ENCODE measurements around the gene DCANP1.
A peak's percentile ranks its signal among the peaks of the same experiment; 100 is the strongest.

DCANP1 gene

DNA sequence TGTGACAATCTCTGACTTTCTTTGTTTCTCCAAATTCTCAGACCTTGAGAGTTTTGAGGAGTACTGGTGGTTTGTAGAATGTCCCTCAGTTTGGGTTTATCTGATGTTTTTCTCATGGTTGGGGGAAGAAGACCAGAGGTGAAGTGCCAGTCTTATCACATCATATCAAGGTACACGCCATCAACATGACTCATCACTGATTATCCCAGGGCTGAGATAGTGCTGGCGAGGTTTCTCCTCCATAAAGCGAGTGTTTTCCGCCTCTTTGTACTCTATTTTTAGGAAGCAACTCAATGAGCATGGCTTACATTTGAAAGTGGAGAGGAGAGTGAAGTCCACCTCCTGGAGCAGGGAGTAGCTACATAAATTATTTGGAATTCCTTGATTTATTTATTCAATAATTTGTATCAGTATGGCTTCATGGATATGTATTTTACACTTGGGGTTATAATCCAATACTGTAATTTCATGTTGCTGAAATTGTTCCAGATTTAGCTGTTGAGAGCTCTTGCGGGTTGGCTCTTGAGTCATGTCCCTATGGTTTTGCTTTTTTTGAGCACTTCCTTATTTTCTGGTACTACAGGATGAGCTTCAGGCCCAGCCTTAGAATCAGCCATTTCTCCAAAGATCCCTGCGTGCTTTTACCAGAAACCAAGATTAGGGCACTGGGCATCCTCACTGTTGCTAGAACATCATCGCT, 23.9 kb downstream of the DCANP1 start:
- no peak for DNase-seq (ENCODE audit: low read depth)

DNA sequence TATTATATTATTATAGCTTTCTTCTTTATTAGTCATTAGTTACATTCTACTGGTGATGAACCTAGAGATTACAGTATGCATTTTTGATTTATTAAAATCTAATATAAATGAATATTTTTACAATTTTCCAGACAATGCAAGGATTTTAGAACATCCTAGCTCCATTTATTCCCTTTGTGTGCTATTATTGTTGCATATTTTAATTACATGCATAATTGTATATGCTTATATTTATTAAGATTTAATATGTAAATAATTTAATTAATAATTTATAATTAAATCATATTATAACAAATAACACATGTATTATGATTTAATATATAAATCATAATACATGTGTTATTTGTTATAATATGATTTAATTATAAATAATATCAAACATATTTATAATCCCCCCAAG, 24.7 kb downstream of the DCANP1 start:
- DNase-seq (ENCODE audit: low read depth) = no peak

DNA sequence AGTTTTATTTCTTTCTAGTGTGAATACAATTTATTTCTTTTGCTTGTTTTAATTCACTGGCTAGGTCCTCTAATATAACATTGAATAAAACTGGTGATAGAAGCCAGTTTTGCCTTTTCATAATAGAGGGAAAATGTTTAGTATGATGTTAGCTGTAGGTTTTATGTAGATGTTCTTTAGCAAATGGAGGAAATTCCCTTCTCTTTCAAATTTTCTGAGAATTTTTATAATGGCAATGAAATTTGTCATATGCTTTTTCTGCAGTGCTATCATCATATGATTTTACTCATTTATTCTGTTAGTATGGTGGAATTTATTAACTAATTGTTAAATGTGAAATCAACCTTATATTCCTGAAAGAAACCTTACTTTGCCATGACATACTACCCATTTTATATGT, 30.1 kb downstream of the DCANP1 start:
- no peak for DNase-seq (ENCODE audit: low read depth)

DNA sequence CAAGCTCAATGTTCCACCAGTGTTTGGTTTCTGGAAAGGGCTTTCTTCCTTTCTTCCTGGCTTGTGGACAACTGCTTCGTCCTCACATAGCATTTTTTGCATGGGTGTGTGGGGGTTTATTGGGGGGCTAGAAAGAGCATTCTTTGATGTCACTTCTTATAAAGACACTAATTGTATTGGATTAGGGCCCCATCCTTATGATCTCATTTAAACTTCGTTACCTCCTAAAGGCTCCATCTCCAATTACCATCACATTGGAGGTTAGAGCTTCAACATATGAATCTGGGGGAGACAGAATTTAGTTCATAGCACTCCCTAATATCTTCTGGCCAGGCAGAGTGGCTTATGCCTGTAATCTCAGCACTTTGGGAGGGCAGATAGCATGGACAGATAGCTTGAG, 42.1 kb downstream of the DCANP1 start:
- no peak for DNase-seq (ENCODE audit: low read depth)

DNA sequence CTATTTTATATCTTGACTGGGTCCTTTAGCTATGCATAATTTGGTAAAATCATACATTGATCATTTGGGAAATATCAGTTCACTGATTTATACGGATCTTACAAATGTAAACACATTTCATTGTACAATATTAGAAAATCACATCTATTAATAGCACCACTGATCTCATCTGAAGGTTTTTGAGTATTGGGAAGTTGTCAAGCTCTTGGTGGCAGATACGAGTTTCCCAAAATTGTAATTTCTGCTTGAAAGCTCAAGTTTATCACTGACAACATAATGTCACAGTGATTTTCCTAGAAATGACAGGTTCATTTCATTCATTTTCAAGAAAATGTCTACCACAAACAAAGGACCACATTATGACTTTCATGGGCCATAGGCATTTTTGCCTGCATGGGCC, 45.1 kb downstream of the DCANP1 start:
- no peak for DNase-seq (ENCODE audit: low read depth)

DNA sequence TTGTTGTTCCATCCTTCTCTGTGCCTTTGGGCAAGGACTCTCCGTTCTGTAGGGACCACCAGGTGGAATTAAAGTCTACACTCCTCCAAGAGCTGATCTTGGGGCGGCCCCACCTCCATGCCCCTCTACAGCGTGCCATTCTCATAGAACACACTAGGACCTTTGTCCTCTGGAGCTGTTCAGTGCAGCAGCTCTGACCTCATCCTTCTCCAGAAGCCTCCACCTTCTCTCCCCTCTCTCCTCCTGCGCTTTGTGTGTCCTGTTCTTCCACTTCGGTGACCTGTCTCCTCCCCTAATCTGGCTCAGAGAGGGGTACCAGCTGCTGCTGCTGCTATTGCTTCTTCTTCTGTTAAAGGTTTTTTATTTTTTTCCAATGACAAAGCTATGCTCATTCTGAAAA, 46.3 kb downstream of the DCANP1 start:
- no peak for DNase-seq (ENCODE audit: low read depth)

DNA sequence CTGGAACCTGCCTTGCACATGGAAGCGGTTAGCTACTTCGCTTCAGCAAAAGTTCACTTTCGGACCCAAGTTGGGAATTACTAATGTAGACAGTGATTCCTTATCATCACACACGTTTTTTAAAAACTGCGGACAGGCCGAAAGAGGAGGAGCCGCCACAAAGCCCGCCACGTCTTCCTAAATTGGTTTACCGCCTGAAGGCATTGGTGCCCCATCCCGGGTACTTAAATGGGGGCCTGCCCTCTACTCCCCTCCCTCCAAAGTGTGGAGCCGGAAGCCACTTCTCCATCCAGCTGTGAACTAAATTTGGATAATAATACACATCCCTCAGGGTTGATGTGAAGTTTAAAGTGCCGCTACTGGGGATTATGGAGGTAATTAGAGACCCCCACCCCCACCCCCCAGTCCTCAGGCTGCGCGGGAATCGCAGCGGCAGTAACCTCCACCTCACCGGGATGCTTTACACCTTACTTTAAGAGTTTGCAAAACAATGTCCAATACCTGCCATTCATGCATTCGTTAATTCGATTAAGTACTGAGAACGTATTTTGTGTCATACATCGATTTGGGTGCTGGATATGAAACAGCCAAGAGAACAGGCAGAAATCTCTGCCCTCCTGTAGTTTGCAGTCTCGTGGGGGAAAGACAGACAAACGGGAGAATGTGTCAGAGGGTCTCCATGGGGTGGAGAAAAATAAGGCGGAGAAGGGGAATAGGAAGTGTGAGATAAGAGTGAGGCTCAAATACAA, 47.2 kb downstream of the DCANP1 start:
- no peak for DNase-seq (ENCODE audit: low read depth)

DNA sequence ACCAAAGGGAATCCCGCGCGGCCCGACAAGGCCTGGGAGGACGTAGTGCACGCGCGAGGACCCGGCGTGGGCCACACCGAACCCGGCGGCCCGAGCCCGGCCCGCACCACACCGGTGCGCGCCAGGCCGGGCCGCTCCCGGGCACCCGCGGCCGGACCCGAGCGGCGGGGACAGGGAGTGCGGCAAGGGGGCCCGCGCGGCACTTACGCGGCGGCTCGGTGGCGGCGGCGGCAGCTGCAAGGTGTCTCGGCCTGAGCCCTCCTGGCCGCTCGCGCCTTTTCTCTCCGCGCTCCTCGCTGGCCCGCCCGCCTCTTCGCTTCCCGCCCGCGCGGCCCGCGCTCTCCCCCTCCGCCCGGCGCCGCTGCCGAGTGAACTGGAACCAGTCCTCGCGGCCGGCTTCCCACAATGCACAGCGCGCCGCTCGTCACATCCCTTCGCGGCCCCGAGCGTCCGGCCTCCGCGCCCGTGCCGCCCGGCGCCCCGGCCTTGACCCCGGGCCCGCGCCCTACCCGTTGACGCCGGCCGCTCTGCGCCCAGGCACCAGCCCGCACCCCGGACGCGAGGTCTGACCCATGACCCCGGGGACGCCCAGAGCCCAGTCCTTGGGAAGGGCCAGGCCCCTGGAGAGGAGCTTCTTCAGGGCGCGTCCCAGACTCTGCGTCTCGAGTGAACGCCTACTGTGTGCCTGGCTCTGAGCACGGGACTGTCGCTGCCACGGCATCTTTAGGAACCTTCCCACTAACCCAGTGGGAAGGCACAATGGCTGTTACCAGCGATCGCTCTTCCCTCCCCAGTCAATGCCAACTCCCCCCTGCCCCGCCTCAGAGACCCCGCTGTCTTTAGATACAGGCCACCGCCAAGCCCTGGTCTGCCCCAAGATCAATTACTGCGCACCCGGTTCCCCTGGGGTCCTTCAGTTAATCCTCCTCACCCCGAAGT, 48.0 kb downstream of the DCANP1 start, which contains the start of gene MACROH2A1:
TSS of gene MACROH2A1 (minus strand) at position 377 of the 939 bp plus-strand sequence. CDS start 10,138 bp downstream, outside the sequence.
- peak; percentile 84 for DNase-seq (ENCODE audit: low read depth)

DNA sequence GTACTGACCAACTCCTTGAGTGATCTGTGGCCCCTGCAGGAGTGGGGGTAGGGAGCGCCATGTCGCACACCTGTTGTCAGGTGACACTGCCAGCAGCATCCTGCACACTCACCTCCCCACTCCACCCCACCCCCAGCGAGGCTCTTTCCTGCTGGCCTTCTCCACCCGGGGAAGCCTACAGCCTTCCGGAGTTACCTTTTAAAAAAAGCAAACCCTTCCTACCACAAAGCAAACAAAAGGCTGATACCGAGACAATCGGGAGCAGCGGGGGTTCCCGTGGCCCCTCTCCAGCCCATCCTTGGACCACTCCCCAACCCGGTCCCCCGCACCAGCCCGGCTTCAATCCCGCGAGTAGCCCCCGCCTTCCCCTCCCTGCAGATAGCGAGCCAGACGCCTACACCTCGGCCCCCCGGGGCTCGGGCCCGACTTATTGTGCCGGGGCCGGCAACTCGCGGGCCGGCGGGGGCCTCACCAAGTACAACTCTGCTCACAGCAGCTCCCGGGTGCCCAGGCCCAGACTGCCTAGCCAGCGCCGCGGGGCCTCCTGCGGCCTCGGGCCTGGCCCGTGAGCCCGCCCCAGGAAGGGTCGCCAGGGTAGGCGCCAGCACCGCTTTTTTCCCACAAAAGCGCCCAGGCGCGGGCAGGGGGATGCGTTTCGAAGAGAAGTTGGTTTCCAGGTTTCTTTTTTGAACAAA, 48.8 kb downstream of the DCANP1 start:
- DNase-seq (ENCODE audit: low read depth) = peak; percentile 29

DNA sequence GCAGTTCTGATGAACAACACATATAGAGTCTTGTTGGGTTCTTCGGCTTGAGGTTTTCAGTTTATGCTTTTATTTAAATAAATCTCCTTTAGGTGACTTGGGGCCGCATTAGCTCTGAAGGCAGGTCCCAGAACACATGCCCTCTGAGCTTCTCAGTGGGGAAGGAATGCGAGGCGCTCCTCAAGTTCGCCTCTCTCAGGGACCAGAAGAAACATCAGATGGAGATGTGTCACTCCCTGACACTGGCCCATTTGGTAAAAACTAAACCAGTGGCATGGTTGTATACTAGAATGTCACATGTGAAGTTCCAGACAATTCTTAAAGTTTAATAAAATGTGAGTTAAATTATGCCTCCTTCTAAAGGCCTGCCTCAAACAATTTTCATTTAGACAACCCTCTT, 50.1 kb downstream of the DCANP1 start:
- no peak for DNase-seq (ENCODE audit: low read depth)

DNA sequence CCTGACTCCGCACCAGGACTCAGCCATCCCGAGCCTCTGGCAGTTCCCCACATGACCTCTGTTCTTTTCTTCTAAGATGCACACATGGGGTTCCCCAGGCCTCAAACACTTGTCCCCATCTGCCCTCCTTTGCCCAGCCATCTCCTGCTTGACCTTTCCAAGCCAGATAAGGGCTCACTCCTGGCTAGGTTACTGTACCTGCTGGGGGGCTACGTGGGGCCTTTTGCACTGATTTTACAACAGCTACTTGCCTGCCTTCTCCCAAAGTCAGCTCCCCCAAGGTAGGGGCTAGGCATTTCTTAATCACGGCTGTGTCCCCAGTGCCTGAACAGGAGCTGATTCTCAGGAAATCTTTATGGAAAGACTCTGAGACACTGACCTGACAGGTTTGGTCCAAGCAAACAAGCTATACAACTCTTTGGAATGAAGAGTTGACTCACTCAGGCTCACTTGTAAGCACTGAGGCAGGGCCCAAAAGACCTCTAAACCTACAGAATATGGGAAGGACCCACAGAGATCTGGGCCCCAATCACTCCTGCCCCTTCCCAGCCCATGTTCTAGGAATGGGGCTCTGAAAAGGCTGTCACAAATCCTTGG, 50.6 kb downstream of the DCANP1 start:
- DNase-seq (ENCODE audit: low read depth) = no peak

DNA sequence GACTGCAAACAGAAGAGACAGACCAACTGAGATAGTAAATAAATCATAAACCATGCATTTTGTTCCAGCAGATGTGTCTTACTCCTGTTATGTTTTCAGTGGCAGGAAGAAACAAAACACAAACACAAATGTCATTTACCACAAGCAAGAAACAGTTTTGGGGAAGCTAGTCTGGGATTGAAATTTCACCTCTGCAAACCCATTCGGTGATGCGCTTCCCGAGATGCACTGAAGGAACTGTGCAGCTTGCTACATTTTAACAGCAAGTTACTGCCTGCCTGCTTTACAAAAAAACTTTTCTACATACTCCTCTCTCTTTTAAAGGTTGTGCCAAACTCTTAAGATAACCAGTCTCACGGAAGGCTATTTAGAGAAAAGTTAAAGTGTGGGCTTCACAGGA, 51.3 kb downstream of the DCANP1 start:
- no peak for DNase-seq (ENCODE audit: low read depth)

DNA sequence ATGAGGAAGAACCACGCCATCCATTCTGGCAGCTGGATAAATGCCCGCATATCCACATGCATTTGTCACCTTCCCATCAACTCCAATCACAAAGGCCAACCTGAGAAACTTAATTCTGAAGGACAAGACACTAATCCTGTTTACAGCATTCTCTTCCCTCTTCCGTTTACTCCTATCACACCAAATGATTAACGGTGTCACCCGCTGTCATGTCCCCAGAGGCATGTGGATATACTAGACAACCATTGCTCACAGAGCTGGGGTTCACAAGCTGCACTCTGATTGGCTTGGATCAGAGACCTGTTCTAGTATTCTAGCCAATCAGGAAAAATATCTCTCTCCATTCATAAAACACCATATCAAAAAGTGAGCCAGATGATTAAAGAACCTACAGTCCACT, 51.7 kb downstream of the DCANP1 start:
- no peak for DNase-seq (ENCODE audit: low read depth)
